Peyer's patch (tissue), 4 donors: ENCODE measurements around the gene GALNT9. TPM values are rescaled to one million over a fixed set of nuclear protein-coding genes. Genes with fewer than 3 reads are reported as not detected.

Experiments
- DNase-seq, 3 donors: peaks; one replicate each; pipeline ENCODE4 v3.0.0-alpha.2; 2017 to 2019
- H3K27ac ChIP-seq, 4 donors: fragments of 200-600 bp; sonication (generic); one replicate each; pipeline ENCODE4 v1.5.1; 2016 to 2019
- H3K27me3 ChIP-seq, 2 donors: fragments of 200-600 bp; sonication (generic); one replicate each; pipeline ENCODE4 v1.5.1; 2019
- H3K36me3 ChIP-seq, 3 donors: fragments of 200-600 bp; sonication (generic); one replicate each; pipeline ENCODE4 v1.5.1; 2016 to 2019
- H3K4me1 ChIP-seq, 4 donors: fragments of 200-600 bp; sonication (generic); one replicate each; pipeline ENCODE4 v1.5.1; 2016 to 2019
- H3K4me3 ChIP-seq, 4 donors: fragments of 200-600 bp; sonication (generic); 1 replicate in 3 of 4; 2 replicates in 1 of 4; pipeline ENCODE4 v1.5.1; 2016 to 2019; ENCODE audit warnings: mild to moderate bottlenecking in 1 of 4
- H3K9me3 ChIP-seq, 4 donors: fragments of 200-600 bp; sonication (generic); one replicate each; pipeline ENCODE4 v1.5.1; 2016 to 2019; ENCODE audit warnings: mild to moderate bottlenecking in 1 of 4
- POLR2A ChIP-seq, 2 donors: fragments of 450-650 bp; IDR thresholded peaks; one replicate each; pipeline ENCODE4 v1.5.1; 2017; ENCODE audit warnings: antibody characterized with exemption in 2 of 2, mild to moderate bottlenecking in 2 of 2, moderate library complexity in 2 of 2
- total RNA-seq, 4 donors: library from RNA; depleted of rRNA; stranded (reverse); fragments of >200 nt; gene quantifications; one replicate each; pipeline ENCODE4 v1.1.0, GENCODE V29; 2016
- TF ChIP-seq, protein P1 (sequence below), 6 experiments: fragments of 450-650 bp in 4 of 6; fragments of 200-600 bp in 2 of 6; sonication (generic) in 1 of 6; IDR thresholded peaks; one replicate each; pipeline ENCODE4 v1.5.1; 2017 to 2019; ENCODE audit warnings: antibody characterized with exemption in 6 of 6, mild to moderate bottlenecking in 3 of 6, moderate library complexity in 1 of 6

GALNT9 gene
- total RNA-seq, 4 donors from 2014 or later, result not detected

DNA sequence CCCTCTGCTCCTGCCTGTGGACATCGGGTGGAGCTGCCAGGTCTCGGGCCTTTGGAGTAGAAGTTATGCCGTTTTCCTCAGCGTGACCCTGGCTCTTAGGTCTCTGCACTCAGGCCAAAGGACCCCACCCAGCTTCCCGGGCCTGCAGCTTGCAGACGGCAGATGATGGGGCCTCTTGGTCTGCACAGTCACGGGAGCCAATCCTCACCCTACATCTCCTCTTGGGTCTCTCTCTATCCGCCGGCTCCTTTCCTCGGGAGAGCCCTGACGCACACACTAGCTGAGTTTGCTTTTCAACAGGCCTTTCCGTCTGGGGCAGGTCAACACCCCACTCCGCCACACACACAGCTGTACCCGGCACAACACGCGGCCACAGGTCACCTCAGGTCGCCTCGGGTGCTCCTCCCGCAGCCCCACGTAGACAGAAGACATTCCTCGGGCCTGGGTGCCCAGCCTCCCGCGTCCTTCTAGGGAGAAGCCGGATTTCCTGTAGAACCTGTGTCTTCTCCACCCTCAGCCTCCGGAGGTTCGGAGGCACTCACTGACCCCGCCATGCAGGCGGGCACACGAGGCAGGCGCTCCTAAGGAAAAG lies 9.9 kb downstream of the GALNT9 start:
- no peaks in the 10 kb centered on the region for H3K9me3 ChIP-seq
- no peaks in the 10 kb centered on the region for H3K36me3 ChIP-seq
- no peak overlapping the region for H3K4me3 ChIP-seq
- no peak for DNase-seq
- no peak overlapping the region for H3K27ac ChIP-seq
- H3K4me1 ChIP-seq, result no peaks in the 10 kb centered on the region
- no peak for TF ChIP-seq POLR2A (IDR thresholded peaks at IDR 0.05)
- TF ChIP-seq, protein P1, sequence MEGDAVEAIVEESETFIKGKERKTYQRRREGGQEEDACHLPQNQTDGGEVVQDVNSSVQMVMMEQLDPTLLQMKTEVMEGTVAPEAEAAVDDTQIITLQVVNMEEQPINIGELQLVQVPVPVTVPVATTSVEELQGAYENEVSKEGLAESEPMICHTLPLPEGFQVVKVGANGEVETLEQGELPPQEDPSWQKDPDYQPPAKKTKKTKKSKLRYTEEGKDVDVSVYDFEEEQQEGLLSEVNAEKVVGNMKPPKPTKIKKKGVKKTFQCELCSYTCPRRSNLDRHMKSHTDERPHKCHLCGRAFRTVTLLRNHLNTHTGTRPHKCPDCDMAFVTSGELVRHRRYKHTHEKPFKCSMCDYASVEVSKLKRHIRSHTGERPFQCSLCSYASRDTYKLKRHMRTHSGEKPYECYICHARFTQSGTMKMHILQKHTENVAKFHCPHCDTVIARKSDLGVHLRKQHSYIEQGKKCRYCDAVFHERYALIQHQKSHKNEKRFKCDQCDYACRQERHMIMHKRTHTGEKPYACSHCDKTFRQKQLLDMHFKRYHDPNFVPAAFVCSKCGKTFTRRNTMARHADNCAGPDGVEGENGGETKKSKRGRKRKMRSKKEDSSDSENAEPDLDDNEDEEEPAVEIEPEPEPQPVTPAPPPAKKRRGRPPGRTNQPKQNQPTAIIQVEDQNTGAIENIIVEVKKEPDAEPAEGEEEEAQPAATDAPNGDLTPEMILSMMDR (IDR thresholded peaks at IDR 0.05), result no peak
- H3K27me3 ChIP-seq, result no peaks in the 10 kb centered on the region

DNA sequence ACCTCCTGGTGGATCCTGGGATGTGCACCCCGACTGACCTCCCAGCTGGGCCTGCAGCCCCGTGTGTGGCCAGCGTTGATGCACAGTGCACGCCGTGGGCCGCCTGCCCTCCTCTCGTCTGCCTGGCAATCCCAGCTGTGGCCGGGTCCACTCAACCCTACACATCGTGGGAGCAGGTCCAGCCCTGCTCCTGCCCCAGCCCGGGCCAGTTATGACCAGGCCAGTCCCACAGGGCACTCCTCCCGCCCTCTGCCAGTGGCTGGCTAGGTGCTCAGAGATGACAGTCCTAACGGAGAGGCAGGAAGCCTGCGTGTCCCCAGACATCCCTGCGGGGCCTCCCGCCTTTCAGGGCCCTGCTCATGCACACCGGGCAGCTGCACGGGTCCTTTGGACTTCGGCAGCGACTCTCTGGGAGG lies 10.8 kb downstream of the GALNT9 start:
- H3K9me3 ChIP-seq, result no peaks in the 10 kb centered on the region
- no peak overlapping the region for H3K27ac ChIP-seq
- no peaks in the 10 kb centered on the region for H3K27me3 ChIP-seq
- TF ChIP-seq, protein P1 (IDR thresholded peaks at IDR 0.05), result no peak
- TF ChIP-seq POLR2A (IDR thresholded peaks at IDR 0.05), result no peak
- no peaks in the 10 kb centered on the region for H3K4me1 ChIP-seq
- H3K4me3 ChIP-seq, result no peak overlapping the region
- no peaks in the 10 kb centered on the region for H3K36me3 ChIP-seq
- DNase-seq, result no peak

DNA sequence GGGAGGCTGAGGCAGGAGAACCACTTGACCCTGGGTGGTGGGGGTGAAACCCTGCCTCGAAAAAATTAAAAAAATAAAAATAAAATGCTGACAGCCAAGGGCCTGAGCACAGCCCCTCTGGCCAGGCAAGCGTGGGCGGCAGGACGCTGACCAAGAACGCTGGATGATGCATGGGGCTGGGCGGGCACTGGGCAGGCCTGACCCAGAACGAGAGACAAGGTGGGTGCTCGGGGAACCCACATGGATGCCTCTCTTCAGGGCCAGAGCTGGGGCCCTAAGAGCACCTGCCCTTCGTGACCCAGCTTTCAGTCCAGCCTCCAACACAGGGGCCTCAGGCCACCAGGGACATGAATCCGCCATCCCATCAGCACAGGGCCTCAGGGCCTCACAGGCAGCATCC lies 11.3 kb downstream of the GALNT9 start:
- Histone ChIP-seq H3K36me3 (no peaks in the 10 kb centered on the region), H3K4me3 (no peak overlapping the region), H3K4me1 (no peaks in the 10 kb centered on the region), H3K27ac (no peak overlapping the region), H3K27me3 (no peaks in the 10 kb centered on the region), H3K9me3 (no peaks in the 10 kb centered on the region)
- no peak for TF ChIP-seq POLR2A (IDR thresholded peaks at IDR 0.05)
- TF ChIP-seq, protein P1 (IDR thresholded peaks at IDR 0.05), result no peak
- DNase-seq, result no peak

DNA sequence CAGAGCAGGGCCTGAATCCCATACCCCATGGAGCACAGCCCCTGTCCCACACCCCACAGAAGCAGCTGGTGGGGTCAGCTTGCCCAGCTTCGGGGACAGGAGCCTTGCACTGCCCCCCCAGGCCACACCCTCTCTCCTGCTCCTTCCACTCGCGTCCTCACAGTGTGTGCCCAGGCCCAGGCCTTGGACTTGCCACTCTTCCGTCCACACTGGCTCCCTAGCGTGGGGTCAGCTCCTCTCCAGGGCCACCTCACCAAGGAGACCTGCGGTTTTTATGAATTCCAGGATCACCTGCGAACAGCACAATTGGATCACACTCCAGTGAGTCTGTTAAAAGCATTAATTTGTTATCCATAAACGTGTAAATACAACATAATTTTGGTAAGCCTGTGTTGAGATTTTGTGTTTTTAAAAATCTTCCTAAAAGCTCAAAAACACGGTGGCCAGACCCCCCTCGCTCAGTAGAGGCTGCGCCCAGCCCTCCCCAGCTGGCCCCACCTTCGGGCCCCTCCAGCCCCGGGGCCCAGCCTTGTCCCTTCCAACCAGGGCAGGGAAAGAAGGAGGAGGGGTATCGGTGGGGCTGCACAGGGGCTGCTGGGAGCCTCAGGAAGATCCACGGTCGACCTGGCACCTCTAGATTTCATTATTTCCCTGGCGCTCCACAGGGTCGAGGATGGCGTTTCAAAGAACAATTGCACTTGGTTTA lies 12.0 kb downstream of the GALNT9 start:
- no peaks in the 10 kb centered on the region for H3K4me1 ChIP-seq
- no peaks in the 10 kb centered on the region for H3K36me3 ChIP-seq
- H3K9me3 ChIP-seq, result no peaks in the 10 kb centered on the region
- TF ChIP-seq POLR2A (IDR thresholded peaks at IDR 0.05), result no peak
- TF ChIP-seq, protein P1 (IDR thresholded peaks at IDR 0.05), result no peak
- no peaks in the 10 kb centered on the region for H3K27me3 ChIP-seq
- no peak overlapping the region for H3K4me3 ChIP-seq
- no peak for DNase-seq
- no peak overlapping the region for H3K27ac ChIP-seq

DNA sequence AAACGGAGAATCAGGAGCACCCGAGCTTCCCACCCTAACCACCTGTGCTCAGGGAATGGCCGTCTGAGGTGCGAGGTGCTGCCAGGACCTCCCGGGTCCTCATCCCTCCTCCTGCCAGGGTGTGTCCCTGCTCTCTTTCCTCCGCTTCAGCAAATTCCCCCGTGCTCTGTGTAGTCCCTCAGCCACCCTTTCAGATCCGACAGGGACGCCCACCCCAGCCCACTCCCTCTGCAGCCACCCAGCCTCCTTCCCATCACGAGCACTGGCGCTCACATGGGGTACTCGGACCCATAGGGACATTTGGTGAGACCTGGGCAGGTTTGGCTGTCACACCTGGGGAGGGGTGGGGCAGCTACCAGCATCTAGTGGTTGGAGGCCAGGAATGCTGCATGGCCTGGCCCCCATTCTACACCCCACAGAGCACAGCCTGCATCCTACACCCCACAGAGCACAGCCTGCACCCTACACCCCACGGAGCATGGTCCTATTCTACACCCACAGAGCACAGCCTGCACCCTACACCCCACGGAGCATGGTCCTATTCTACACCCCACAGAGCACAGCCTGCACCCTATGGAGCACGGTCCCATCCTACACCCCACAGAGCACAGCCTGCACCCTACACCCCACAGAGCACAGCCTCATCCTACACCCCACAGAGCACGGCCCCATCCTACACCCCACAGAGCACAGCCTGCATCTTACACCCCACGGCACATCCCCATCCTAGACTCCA lies 12.7 kb downstream of the GALNT9 start:
- no peaks in the 10 kb centered on the region for H3K4me1 ChIP-seq
- no peaks in the 10 kb centered on the region for H3K36me3 ChIP-seq
- peaks cover 0 to 2% (median 0%) of the 10 kb centered on the region in 4 donors for H3K9me3 ChIP-seq
- DNase-seq, result no peak
- H3K27me3 ChIP-seq, result no peaks in the 10 kb centered on the region
- TF ChIP-seq, protein P1 (IDR thresholded peaks at IDR 0.05), result no peak
- no peak for TF ChIP-seq POLR2A (IDR thresholded peaks at IDR 0.05)
- H3K4me3 ChIP-seq, result no peak overlapping the region
- no peak overlapping the region for H3K27ac ChIP-seq
